HCEC 1CT (cell line): Measurements from ENCODE around the gene TNFSF18.
"Not testable (repeated sequence)": the region's sequence is repeated elsewhere in the genome, so short reads cannot be mapped to it uniquely, and the experiment has no call there.

Experiments
- DNase-seq: peaks from one replicate; pipeline ENCODE4 v3.0.0-alpha.2; 2017

Gene TNFSF18

GRCh38 chr1:173050865-173051264, at the start of gene TNFSF18:
Gene TNFSF18, minus strand, starts transcription at chr1:173050941. Its CDS starts 45 bp downstream, at chr1:173050896.
- DNase-seq: no peak

- DNase-seq: no peak
Measured at GRCh38 chr1:173099166-173099565, 48.4 kb upstream of the TNFSF18 start.

GRCh38 chr1:173098117-173098516, 47.4 kb upstream of the TNFSF18 start:
- no peak for DNase-seq

DNA sequence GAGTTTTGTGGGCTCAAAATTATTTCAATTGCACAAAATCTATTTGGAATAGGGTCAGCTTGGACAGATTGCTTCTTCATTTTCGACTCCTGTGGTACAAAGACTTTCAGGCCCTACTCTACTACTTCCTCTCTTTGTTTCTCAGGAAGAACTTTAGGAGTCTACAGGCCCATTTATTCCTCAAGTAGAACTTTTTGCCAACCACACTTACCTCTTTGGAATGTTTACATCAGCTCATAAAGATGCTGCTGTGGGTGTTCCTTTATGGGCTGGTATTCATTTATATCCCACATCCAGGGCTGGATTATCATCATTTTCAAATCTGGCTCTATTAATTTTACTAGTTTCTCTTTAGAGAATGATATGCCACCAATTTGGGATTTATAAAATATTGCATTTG, 46.3 kb upstream of the TNFSF18 start:
- DNase-seq: peak; percentile 36

DNA sequence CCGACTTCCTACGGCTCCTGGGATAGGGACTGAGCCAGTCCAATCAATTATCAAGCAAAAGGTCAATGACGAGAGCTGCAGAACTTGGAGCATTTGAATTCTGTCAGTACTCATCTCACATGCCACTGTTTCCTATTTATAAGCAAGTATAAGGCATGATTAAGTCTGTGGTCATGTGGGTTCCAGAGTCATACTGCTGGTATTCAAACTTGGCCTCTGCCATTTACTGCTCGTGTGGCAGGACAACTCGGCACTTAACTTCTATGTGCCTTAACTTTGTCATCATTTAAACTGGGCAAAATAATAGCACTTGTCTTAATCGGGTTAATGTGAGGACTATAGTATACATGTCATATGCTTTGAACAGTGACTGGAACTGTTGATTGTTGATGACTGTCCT, 44.9 kb upstream of the TNFSF18 start:
- peak; percentile 92 for DNase-seq

DNA sequence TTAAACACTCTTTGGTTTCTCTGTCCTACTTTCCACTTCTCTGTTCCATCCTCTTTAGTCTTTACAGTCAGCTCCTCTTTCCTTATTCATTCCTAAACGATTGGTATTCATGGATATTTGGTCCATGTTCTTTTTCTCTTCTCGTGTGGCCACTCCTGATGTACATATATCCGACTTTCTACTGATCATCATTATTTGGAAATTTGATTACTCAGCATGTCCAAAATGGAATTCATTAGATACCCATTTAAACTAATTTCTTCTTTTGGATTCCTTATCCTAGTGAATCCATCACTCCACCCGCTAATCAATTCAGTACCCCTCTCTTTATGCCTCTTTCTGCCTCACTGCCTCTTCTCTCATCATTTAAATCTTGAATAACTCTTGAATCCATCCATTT, 43.8 kb upstream of the TNFSF18 start:
- no peak for DNase-seq

GRCh38 chr1:173093691-173094445, 43.1 kb upstream of the TNFSF18 start:
- DNase-seq: peak; percentile 33

DNA sequence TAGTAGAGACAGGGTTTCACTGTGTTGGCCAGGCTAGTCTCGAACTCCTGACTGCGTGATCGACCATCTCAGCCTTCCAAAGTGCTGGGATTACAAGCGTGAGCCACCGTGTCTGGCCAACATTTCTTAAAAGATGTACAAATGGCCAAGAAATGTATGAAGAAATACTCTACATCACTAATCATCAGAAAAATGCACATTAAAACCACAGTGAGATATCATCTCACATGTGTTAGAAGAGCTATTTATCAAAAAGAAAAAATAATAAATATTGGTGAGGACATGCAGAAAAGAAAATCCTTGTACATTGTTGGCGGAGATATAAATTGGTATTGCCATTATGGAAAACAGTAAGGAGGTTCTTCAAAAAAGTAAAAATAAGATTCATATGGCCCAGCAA, 33.6 kb upstream of the TNFSF18 start:
- DNase-seq: no peak

DNA sequence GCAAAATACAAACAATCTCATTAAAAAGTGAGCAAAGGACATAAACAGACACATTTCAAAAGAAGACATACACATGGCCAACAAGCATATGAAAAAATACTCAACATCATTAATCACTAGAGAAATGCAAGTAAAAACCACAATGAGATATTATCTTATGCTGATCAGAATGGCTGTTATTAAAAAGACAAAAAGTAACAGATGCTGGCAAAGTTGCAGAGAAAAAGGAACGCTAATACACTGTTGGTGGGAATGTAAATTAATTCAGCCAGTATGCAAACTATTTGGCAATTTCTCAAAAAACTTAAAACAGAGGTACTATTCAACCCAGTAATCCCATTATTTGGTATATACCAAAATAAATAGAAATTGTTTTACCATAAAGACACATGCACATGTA, 32.2 kb upstream of the TNFSF18 start:
- no peak for DNase-seq

GRCh38 chr1:173074217-173074616, 23.5 kb upstream of the TNFSF18 start:
- not testable (repeated sequence) for DNase-seq

- peak; percentile 44 for DNase-seq
Measured at GRCh38 chr1:173064011-173064410, 13.3 kb upstream of the TNFSF18 start.

DNA sequence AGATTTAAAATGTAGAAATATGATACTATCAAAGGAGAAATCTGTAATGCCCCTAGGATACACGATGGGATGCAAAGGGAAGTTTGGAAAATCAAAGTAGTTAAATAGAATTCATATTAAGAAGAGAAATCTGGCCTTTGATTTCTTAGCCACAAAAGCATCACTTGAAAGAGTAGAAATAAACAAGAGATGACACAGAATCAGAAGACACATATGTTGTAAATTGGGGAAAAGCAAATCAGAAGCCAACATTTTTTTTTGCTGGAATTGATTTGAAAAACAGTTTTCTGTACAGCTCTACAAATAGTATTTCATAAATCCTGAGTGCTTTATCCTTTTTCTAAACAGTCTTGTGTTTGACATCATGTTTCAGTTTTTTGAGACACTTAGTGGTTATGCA, 12.4 kb upstream of the TNFSF18 start:
- DNase-seq: no peak

GRCh38 chr1:173062150-173062938, 11.6 kb upstream of the TNFSF18 start:
- DNase-seq: peak; percentile 80

DNA sequence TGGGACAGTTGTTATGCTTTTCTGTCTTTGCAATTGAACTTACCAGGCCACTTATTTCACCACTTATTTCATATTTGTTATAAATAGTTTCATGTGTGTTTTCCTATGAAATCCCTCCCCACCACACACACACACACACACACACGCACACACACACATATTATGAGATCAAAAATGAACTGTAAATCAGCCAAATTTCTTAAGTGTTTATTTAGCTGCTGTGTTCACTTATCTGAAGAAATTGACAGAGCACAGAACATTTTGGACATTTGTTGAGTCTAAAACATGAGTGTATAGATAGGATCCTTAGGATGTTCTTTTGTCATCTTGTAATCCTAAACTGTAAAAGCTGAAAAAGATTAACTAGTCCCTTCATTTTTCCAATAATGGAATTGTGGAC, 7.8 kb upstream of the TNFSF18 start:
- DNase-seq: no peak

GRCh38 chr1:173057984-173058383, 7.2 kb upstream of the TNFSF18 start:
- DNase-seq: no peak

GRCh38 chr1:173056365-173056764, 5.6 kb upstream of the TNFSF18 start:
- peak; percentile 13 for DNase-seq

GRCh38 chr1:173052681-173053196, 2.0 kb upstream of the TNFSF18 start:
- DNase-seq: no peak

- DNase-seq: no peak
Measured at GRCh38 chr1:173049322-173049633, 1.5 kb downstream of the TNFSF18 start.

GRCh38 chr1:173048621-173049321, 2.0 kb downstream of the TNFSF18 start:
- peak; percentile 68 for DNase-seq

DNA sequence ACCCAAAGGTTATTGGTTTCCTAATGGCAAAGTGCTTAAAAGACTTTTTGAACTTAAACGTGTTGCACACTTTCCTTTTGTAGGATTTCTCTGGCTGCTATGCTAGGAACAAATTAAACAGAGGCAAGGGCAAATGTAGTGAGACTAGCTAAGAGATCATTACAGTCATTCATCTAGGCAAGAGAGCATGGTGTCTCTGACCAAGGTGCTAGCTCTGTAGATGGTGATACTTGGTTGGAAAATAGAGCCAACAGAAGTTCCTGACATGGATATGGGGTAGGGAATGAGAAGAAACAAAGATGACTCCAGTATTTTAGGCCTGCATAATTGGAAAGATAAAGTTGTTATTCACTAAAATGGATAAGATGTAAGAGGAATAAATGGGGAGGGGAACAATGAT, 6.1 kb downstream of the TNFSF18 start:
- no peak for DNase-seq

DNA sequence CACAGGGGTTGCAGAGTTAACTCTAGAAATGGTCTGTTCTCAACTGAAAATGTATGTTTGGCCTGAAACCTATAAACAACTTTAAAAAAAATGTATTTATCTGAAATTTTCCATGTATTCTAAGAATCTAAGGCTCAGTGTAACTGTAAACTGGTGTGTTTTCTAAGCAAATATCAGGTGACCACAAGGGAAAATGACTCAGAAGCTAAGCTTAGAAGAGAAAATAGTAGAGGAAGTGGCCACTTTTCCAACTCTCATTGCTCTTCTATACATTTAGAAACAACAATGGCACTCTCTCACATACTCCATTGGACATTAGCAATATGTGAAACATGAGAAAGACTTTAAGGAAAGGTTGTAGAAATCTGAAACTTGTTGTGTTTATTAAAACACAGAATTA, 7.5 kb downstream of the TNFSF18 start:
- peak; percentile 53 for DNase-seq

- DNase-seq: no peak
Measured at GRCh38 chr1:173042806-173043205, 7.9 kb downstream of the TNFSF18 start.

DNA sequence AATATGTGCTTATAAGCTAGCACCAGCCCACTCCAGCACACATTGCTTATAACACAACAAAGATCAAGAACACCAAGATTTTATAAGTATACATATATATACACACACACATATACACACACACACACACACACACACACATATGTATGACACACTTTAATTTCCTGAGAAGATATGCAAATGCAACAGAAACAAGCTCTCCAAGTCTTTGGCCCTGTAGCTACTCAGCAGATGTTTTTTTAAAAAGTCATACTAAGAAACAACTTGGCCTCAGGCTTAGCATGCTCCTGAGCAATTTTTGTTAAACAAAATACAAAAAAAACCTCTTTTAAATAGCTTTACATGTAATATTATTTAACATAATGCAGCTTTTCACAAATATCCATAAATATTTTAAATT, 11.1 kb downstream of the TNFSF18 start:
- no peak for DNase-seq
